Activated CD8-positive, alpha-beta T cell treated with anti-CD3 and anti-CD28 coated beads for 36 hours (primary cell): Measurements from ENCODE around the gene FRZB. TPM values are rescaled to one million over a fixed set of nuclear protein-coding genes. Genes with fewer than 3 reads are reported as not detected.

Source experiments
- ATAC-seq: fragments of 200-7000 bp; cut with Tn5 transposase; one replicate; pipeline ENCODE4 v1.10.0; 2021; ENCODE audit warnings: mild to moderate bottlenecking, moderate library complexity
- CTCF ChIA-PET: fragments of 350-600 bp; sonication (Branson Sonifier 250); formaldehyde crosslinking; loops from one replicate; lab custom pipeline; 2021; ENCODE audit warnings: antibody characterized with exemption; lab: Charles Lee
- POLR2A ChIA-PET: fragments of 350-600 bp; sonication (Branson Sonifier 250); formaldehyde crosslinking; loops from one replicate; lab custom pipeline; 2021; ENCODE audit warnings: antibody characterized with exemption; lab: Charles Lee
- DNase-seq: peaks from one replicate; pipeline ENCODE4 v3.0.0-alpha.2; 2020
- H3K27ac Mint-ChIP-seq: one replicate; pipeline ENCODE4 v1.8.0; 2021; ENCODE audit warnings: mild to moderate bottlenecking, mixed read lengths
- H3K27me3 Mint-ChIP-seq: one replicate; pipeline ENCODE4 v1.8.0; 2021; ENCODE audit warnings: mixed read lengths
- H3K36me3 Mint-ChIP-seq: one replicate; pipeline ENCODE4 v1.8.0; 2021; ENCODE audit warnings: low read depth, mixed read lengths
- H3K4me1 Mint-ChIP-seq: one replicate; pipeline ENCODE4 v1.8.0; 2021; ENCODE audit warnings: low read depth, mixed read lengths
- H3K4me3 Mint-ChIP-seq: one replicate; pipeline ENCODE4 v1.8.0; 2021; ENCODE audit warnings: mild to moderate bottlenecking, moderate library complexity, mixed read lengths
- H3K9me3 Mint-ChIP-seq: one replicate; pipeline ENCODE4 v1.8.0; 2021; ENCODE audit warnings: mixed read lengths
- intact Hi-C: fragments of 100-400 bp; cut with micrococcal nuclease; formaldehyde crosslinking; loops from one replicate; pipeline ENCODE4 v1.10.0; 2022
- total RNA-seq, 2 experiments: library from RNA; stranded (reverse); gene quantifications; one replicate each; pipeline ENCODE4 v1.2.3, GENCODE V29; 2021
- TF ChIP-seq, protein P1 (sequence below): fragments of 200-600 bp; IDR thresholded peaks from one replicate; pipeline ENCODE4 v1.8.0; 2022; ENCODE audit warnings: antibody characterized with exemption, mild to moderate bottlenecking

Gene FRZB
- total RNA-seq, 2 experiments from 2014 or later: not detected

DNA sequence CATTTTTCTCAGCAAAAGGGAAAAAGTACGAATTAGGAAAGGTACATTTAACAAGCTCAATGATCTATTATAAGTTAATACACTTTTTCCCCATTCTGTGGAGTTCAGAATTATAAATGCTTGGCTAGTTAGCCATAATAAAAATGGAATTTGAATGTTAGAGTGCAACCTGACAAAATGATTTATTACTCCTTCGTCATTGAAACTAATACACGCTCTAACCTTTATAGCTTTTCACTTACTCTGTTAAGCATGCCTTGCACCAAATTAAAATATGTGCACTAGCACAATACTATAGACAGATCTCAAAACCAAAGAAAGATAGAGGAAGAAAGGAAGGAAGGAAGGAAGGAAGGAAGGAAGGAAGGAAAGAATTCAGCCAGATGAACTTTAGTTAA lies 46.1 kb upstream of the FRZB start:
- Mint-ChIP-seq H3K4me1 (no peaks in the 10 kb centered on the region), H3K27me3 (peaks cover 7% of the 10 kb centered on the region), H3K36me3 (no peaks in the 10 kb centered on the region), H3K4me3 (no peak overlapping the region), H3K27ac (no peak overlapping the region), H3K9me3 (no peaks in the 10 kb centered on the region)
- TF ChIP-seq, protein P1, sequence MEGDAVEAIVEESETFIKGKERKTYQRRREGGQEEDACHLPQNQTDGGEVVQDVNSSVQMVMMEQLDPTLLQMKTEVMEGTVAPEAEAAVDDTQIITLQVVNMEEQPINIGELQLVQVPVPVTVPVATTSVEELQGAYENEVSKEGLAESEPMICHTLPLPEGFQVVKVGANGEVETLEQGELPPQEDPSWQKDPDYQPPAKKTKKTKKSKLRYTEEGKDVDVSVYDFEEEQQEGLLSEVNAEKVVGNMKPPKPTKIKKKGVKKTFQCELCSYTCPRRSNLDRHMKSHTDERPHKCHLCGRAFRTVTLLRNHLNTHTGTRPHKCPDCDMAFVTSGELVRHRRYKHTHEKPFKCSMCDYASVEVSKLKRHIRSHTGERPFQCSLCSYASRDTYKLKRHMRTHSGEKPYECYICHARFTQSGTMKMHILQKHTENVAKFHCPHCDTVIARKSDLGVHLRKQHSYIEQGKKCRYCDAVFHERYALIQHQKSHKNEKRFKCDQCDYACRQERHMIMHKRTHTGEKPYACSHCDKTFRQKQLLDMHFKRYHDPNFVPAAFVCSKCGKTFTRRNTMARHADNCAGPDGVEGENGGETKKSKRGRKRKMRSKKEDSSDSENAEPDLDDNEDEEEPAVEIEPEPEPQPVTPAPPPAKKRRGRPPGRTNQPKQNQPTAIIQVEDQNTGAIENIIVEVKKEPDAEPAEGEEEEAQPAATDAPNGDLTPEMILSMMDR: no peak
- intact Hi-C loops: no loop called here
- ChIA-PET CTCF (no interaction called here), POLR2A (no interaction called here)
- ATAC-seq (no peak), DNase-seq (no peak)

DNA sequence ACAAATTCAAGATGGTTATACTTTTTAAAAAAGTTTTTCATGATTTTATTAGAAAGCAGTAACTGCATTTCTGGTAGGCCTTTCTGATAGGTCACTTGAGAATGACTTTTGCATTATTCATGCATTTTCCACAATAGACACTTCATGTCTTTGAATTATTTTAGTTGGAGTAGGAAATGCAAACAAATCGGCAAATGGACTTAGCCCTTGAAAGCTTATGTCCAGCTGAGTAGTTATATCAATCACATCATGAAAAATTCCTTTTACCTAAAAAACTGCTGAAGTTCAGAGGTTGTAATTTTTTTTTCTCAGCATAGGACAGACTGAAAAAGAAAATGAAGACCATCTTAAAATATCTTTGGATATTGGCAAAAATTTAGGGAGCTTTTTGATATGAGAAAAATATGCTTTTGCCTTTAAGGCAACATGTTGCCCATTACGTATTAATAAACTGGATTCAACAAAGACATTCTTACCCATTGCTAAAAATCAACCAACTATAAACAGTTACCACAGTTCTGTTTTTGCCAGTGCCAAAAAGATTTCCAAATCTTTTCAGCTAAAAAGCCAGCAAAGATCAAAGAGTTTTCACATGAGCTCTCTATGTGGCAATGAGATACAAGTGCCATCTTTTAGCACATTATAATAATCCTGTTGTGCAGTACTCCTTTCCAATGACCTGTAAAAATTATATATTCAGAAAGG lies 45.5 kb upstream of the FRZB start:
- CTCF ChIA-PET: no interaction called here
- Mint-ChIP-seq H3K27ac (no peak overlapping the region), H3K4me3 (no peak overlapping the region), H3K9me3 (no peaks in the 10 kb centered on the region), H3K27me3 (peaks cover 7% of the 10 kb centered on the region), H3K4me1 (no peaks in the 10 kb centered on the region), H3K36me3 (no peaks in the 10 kb centered on the region)
- POLR2A ChIA-PET: no interaction called here
- no peak for DNase-seq
- TF ChIP-seq, protein P1: no peak
- intact Hi-C loops: no loop called here
- no peak for ATAC-seq

DNA sequence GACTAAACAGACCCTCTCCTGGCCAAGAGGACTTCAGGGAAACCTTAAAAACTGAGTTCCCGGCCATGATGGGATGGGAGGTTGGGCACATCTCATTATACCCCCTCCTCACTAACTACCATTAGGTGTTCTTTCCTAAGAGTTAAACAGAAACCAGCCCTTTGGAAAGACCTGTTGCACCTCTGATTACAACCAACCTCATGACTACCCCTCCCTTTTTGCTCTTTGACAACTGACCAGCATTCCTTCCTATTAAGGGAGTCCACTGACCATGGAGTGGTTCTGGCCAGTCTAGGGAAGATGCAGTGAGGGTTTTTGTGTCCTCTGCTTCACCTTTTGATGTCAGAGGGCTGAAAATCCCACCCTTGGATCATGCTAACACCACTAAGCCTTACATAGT lies 44.5 kb upstream of the FRZB start:
- peaks cover 7% of the 10 kb centered on the region for H3K27me3 Mint-ChIP-seq
- H3K9me3 Mint-ChIP-seq: no peaks in the 10 kb centered on the region
- H3K4me3 Mint-ChIP-seq: no peak overlapping the region
- CTCF ChIA-PET: no interaction called here
- no peak overlapping the region for H3K27ac Mint-ChIP-seq
- TF ChIP-seq, protein P1: no peak
- POLR2A ChIA-PET: no interaction called here
- no peak for ATAC-seq
- H3K36me3 Mint-ChIP-seq: no peaks in the 10 kb centered on the region
- intact Hi-C loops: no loop called here
- no peak for DNase-seq
- H3K4me1 Mint-ChIP-seq: no peaks in the 10 kb centered on the region

DNA sequence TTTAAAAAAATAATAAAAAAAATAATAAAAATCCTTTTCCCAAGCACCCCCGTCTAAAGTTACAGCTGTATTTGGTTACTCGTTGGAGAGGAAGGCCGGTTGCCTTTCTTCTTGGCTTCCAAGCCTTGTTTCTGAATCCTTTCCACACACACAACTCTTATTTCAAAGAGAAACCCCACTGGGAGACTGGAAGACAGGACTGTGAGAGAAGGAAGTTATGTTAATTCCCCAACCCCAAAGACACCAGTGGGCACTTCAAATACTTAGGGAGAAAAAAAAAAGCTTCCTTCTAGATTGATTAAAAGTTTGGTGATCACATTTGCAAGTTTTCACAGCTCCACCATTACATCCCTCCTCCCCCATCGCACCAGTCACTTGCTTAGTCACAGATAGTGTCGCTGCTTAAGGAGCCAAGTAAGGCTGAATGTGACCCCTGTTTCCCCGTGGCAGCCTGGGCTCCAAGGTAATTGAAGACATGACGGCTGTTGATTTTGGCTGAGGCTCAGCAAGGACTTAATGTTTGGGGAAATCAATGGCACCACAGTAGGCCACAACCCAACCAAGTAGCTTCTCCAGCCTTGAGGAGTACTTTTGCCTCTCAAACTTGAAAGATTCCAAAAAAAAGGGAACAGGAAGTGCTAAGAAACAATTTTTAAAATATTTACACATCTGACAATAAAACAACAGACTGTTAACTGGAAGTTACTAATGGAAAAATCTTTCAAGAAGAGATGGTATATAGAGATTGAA lies 40.8 kb upstream of the FRZB start:
- ChIA-PET CTCF (no interaction called here), POLR2A (no interaction called here)
- Mint-ChIP-seq H3K27me3 (no peaks in the 10 kb centered on the region), H3K9me3 (no peaks in the 10 kb centered on the region), H3K36me3 (no peaks in the 10 kb centered on the region), H3K4me1 (no peaks in the 10 kb centered on the region), H3K4me3 (no peak overlapping the region), H3K27ac (no peak overlapping the region)
- ATAC-seq (no peak), DNase-seq (no peak)
- intact Hi-C loops: no loop called here
- TF ChIP-seq, protein P1: no peak

DNA sequence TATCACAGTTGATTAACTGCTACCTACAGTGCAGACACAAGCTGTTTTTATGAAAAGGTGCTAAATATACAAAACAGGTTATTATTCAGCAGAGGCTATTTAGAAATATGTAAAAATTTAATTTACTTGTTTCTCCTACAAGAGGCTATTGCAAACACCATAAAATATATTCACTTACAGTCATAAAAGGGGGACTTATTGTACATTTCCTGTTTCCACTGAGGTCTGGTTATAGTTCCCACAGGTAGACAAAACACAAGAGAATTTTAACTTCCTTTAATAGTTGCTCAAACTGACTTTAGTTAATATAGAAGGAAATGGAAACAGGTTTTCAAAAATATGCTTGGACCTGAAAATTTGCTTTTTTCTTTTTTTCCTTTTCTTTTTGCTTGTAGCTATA lies 40.0 kb upstream of the FRZB start:
- no peak for DNase-seq
- intact Hi-C loops: no loop called here
- CTCF ChIA-PET: no interaction called here

More for the DNA sequence above, 40.0 kb upstream of the FRZB start:
- Mint-ChIP-seq H3K36me3 (no peaks in the 10 kb centered on the region), H3K27me3 (no peaks in the 10 kb centered on the region), H3K4me3 (no peak overlapping the region), H3K4me1 (no peaks in the 10 kb centered on the region), H3K27ac (no peak overlapping the region), H3K9me3 (no peaks in the 10 kb centered on the region)
- ATAC-seq: no peak
- POLR2A ChIA-PET: no interaction called here
- TF ChIP-seq, protein P1: no peak
